Measurements from ENCODE around the gene E2F2.

E2F2 gene, protein sequence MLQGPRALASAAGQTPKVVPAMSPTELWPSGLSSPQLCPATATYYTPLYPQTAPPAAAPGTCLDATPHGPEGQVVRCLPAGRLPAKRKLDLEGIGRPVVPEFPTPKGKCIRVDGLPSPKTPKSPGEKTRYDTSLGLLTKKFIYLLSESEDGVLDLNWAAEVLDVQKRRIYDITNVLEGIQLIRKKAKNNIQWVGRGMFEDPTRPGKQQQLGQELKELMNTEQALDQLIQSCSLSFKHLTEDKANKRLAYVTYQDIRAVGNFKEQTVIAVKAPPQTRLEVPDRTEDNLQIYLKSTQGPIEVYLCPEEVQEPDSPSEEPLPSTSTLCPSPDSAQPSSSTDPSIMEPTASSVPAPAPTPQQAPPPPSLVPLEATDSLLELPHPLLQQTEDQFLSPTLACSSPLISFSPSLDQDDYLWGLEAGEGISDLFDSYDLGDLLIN

DNA sequence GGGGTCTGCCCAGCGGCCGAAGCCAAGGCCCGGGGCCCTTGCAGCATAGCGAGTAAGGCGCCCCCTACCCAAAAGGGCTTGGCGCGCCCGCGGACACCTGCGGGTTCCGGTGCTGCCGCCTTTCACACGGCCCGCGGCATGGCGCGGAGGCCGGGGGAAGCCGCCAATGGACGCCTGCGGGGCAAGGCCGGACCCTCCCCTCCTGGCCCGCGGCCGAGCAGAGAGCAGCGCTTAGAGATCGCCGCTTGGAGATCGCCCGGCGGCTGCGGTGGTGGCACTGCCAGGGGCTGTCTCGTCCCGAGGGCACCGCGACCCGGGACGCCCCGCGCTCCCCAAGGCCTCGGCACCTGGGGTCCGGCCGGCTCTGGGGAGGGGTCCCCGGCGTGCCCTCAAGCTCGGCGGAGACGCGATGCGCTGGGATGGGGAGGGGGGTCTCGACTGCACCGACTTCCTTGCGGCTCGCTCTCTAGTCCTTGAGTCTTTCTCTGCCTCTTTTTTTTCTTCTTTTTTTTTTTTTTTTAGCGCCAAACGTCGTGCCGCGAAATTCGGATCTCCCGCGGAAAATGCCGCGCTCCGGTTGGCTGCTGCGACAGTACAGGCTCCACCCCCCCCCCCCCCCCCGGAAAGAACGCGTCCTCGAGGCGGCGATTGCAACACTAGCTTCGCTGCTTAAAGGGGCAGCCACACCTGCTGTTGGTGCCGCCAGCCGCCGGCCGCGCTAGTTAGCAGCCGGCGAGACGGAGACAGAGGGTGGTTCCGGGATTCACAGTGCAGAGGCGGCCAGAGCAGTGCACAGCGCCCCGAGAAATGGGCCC lies at the start of gene E2F2:
E2F2 (minus strand) TSS at position 487 of the 815 bp plus-strand sequence; CDS start at position 47, 440 bp downstream.
- no peak for FAIRE-seq

DNA sequence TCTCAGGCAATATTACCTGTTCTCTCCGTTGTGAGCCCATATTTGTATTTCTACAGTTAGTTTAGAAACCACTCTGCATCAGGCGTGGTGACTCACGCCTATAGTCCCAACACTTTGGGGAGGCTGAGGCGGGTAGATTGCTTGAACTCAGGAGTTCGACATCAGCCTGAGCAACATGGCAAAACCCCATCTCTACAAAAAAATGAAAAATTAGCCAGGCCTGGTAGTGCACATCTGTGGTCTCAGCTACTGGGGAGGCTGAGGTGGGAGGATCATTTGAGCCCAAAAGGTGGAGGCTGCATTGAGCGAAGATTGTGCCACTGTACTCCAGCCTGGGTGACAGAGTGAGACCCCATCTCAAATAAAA lies 47.9 kb upstream of the E2F2 start:
- no peak for FAIRE-seq

DNA sequence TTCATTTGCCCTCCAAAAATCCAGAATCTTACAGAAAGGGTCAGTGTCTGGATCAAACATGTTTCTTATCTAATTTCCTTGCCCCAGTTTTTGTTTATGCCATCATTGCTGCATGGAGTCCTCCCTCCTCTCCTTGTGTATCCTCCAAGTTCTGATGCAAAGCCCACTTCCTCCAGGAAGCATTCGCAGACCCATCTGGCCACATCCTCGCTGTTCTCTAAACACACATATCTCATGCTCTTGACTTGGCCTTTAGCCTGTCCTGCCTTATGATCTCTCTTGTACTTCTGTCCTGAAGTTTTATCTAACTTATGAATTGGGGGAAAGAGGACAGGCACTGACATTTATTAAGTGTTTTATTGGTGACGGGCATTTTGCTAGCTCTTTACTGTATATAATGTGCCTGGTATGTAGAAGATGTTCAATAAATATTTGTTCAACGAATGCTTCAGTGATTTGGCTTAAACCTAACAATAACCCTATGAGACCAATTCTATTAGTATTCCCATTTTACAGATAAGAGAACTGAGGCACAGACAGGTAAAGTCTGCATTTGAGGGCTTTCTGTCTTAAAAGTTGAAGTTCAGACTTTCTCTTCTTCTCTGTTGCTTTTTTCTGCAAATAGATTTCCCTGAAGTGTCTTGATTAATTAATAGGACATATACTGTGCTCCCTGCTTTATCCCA lies 47.4 kb upstream of the E2F2 start:
- FAIRE-seq: no peak

DNA sequence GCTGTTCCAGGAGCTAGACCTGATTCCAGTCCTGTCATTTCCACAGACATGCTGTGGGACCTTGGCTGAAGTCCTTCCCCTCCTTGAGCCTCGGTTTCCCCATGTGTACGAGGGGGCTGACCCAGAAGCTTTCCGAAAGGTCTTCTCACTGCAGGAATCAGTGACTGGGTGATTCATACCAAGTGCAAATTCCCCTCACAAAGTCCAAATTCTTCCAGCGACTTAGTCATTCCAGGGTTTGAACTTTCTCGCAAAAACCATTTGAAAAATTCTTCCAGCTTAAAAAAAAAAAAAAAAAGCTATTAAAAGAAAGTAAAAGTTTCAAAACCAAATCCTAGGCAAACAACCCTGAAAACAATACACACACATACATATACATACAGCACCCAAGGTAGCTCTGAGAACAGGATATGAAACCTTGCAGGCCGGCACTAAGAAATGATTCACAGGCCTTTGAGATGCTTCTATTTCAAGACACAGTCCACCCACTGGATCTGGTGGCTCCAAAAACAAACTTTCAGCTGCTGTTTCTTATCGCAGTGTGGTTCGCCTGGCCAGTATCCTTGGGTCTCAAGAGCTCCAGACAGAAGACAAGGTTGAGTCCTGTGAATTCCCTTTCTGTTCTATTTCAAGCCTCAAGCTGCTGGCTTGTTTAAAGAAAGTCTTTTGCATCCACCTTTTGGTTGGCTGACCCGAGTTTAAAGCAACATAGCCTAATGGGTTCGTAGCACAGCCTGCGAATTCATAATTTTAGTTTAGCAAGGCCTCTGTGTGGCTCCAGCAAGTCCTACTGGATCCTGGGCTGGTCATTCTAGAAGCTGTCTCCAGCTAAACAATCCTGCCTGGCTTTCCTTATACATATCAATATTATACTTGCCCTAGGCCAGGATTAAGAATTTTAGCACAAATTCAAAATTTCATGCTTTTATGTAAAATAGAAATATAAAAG lies 46.3 kb upstream of the E2F2 start:
- FAIRE-seq: no peak

DNA sequence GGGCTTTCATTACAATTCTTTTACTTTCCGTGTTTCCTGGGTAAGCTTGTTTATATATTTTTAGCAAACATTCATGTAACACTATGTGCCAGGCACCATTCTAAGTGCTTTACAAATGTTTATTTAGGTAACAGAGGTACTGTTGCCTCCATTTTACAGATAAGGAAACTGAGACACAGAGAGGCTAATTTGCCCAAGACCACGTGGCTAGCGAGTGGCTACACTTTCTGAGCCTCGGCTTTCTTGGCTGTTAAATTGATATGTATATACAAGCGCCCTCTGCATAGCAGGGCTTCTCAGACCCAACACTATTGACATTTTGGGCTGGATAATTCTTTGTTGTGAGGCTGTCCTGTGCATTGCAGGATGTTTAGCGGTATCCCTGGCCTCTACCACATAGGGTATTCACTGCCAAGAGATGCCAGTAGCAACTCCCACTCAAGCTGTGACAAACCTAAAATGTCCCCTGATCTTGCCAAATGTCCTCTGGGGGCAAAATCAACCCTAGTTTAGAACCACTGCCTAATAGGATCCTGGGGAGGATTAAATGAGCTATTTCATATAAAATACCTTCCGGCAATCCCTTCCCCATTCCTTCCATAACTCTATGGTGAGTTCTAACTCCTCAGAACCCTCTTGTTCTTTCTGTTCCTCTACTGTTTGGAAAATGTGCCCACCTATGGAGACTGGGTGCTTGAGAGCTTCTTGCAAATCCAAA lies 45.5 kb upstream of the E2F2 start:
- no peak for FAIRE-seq

DNA sequence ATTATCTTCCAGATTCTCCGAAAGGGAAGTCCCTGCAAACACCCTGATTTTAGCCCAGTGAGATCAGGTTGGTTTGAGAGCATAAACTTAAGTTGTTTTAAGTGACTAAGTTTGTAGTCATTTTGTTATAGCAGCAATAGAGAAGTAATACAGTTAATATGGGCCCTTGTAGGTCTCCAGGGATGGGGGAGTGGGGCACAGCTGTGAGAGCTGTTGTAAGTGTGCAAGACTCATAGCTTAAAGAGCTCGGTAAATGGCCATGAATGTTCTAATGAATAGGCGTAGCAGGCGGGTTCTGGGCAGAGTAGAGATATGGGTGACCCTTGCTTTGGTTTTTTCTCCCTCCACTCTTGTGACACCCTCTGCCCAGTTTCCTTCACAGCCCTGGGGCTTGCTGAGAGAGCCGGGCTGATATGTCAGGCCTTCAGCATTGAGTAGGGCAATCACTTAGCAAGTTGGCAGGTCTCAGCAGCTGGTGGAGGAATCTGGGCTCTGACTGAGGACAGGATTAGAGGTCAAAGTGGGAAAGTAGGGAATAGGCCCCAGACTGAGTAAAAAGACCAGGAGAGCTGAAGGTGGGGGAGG lies 44.3 kb upstream of the E2F2 start:
- FAIRE-seq: no peak

DNA sequence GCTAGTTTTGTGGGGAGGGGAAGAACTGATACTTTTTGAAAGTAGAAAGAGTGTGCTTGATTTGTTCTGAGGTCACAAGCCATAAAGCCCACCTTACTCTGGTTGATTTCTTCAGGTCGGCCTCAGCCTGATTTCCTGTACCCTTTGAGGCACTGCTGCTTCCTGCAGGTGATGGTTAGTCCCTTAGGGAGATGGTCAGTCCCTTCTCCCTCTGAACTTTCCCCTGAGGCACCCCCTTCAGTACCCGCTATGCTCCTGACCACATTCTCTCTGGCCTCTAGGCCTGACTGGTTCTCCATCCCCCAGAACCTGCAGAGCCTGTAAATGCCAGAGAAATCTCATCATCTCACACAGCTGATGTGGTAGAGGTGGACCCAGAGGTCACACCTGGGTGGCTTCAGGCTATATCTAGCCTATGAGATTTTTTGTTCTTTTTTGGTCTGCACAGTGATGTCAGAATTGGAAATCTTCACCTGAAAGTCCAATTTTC lies 43.3 kb upstream of the E2F2 start:
- no peak for FAIRE-seq

DNA sequence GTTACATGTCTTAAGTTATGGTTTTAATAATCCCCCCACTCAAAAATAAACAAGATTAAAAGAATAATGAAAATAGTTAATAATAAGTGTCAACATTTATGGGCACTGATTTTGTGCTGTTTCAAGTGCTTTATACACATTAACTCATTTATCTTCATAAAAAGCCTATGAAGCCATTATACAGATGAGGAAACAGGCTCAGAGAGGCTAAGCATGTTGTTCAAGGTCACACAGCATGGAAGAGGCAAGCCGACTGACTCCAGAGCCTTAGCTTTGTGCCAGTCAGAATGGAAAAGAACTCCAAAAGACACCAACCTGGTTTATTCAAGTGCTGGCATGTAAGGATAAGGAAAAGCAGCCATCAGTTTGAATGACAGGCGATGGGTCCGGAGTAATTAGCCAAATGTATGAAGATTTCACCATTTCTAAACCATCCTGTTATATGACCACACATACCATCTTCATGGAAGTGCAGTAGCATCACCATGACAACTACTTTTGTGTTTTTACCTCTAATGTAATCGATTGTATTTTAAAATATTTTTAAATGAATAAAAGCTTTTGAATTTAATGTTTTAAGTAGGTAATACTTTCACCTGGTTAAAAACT lies 42.6 kb upstream of the E2F2 start:
- FAIRE-seq: no peak

DNA sequence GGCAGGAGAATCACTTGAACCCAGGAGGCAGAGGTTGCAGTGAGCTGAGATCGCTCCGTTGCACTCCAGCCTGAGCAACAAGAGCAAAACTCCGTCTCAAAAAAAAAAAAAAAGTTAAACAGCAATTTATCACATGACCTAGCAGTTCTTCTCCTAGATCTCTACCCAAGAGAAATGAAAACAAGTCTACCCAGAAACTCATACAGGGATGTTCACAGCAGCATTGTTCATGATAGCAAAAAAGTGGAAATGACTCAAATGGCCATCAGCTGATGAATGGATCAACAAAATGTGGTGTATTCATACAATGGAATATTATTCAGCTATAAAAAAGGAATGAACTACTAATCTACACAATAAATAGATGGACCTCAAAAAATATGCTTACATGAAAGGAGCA lies 40.4 kb upstream of the E2F2 start:
- no peak for FAIRE-seq

DNA sequence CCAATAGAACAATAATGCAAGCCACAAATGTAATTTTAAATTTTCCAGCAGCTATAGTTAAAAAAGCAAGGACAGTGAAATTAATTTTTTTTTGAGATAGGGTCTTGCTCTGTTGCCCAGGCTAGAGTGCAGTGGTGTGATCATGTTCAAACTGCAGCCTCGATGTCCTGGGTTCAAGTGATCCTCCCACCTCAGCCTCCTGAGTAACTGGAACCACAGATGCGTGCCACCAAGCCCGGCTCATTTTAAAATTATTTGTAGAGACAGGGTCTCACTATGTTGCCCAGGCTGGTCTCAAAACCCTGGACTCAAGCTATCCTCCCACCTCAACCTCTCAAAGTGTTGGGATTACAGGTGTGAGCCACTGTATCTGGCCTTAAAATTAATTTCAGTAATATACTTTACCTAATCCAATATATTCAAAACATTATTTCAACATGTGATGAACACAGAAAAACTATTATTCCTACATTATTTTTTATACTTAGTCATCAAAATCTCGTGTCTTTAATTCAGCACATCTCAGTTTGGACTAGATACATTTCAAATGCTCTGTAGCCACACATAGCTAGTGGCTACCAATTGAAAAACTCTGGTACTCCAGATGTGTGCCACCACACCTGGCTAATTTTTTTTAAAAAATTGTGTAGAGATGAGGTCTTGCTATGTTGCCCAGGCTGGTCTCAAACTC lies 39.1 kb upstream of the E2F2 start:
- FAIRE-seq: no peak

DNA sequence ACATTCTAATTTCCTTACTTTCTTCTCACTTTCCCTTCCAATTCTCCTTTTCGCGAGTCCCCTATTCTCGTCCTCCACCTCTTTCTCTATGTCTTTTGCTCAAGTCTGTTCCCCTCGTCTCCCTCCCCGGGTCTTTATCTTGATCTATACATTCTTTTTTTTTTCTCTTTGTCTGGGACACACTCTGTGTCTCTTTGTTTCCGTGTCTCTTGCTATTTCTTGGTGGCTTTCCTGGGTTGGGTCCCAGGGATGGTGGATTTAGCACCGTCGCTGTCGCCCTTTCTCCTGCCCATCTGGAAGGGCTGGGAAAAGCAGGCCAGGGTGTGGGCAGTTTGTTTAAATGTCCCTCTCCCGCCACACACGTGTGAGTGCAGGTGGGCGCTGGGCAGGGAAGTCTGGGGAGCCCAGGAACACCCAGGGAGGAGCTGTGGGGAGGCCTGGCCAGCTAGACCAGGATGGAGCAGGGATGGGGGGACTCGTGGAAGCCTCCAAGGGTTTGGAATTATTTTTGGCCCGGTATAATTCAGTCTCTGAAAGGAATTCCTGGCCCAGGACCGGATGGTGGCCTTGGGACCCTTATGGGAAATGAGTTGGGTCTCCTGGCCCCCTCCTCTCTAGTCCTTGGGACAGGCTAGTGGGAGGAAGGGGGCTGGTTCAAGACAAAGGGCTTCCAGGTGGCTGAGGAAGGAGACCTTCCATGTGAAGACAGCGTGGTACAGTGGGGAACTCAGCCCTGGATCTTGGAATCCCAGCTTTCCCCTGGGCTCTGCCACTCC lies 37.8 kb upstream of the E2F2 start:
- FAIRE-seq: no peak

DNA sequence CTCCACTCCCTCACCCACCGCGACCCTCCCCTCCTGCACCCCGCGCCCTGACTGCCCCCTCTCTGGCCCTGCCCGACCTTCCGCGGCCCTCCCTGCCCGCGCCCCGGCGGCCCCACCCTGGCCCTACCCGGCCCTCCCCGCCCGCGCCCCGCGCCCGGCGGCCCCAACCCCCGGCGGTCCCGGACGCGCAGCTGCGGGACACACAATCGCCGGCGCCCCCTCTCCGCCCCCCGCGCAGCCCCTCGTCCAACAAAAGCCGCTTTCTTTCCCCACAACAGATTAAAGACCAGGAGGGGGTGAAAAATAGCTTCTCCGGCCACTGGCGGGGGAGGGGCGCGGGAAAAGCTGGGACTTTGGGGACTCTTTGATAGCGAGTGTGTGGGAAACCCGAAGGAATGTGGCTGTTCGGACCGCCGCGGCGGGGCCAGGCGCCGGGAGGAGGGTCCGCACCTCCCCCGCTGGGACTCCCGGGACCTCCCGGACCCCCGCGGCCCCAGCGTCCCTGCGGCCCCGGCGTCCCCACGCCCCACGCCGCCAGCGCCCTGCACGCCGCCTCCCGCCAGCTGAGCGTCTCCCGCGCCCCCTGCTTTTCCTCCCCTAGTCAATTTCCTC lies 37.1 kb upstream of the E2F2 start:
- no peak for FAIRE-seq

DNA sequence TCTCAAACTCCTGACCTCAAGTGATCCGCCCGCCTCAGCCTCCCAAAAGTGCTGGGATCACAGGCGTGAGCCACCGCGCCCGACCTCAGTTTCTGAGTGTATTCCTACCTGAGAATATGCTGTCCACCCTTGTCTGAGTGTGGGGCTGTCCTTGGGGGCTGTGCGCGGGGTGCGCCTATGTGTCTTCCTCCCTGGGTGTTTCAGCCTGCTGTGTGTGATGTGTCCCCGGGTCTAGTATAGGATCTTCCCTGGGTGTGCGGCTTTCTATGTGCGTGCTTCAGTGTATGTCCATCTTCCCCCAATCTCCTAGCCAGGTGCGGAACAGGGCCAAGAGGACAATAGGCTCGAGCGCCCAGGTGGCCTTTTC lies 36.6 kb upstream of the E2F2 start:
- no peak for FAIRE-seq

DNA sequence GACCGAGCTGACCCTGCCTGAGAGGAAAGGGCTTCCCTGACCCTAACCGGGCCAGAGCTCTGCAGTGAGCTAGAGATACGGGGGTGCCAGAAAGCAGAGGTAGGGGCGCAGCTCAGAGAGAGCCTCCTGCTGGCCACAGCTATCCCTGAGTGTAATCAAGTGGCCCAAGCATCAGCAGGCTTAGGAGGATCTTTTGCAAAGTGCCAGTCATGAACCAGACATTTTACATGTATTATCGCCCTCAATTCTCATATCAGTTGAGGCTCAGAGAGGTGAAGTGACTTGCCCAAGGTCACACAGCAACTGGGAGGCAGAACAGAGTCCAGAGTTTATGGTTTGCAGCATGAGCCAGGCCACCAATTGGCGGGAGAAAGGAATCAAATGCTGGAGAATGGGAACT lies 35.3 kb upstream of the E2F2 start:
- FAIRE-seq: no peak

DNA sequence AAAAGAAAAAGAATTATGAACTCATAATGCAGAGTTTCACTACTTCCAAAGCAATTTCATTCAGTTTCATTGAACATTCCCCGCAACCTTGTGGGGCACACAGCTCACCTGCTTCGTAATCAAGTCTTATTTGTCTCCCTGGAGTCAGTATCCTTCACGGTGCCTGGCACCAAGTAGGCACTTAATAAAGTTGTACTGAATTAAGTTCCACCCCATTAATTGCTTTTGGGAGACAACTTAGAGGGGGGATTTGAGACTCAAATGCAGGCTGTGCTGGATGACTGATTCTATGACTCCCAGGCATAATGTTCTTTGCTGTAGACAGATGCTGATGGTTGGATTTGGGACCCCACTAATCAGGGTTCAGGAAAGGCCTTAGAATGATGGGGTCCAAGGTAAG lies 34.7 kb upstream of the E2F2 start:
- FAIRE-seq: no peak

DNA sequence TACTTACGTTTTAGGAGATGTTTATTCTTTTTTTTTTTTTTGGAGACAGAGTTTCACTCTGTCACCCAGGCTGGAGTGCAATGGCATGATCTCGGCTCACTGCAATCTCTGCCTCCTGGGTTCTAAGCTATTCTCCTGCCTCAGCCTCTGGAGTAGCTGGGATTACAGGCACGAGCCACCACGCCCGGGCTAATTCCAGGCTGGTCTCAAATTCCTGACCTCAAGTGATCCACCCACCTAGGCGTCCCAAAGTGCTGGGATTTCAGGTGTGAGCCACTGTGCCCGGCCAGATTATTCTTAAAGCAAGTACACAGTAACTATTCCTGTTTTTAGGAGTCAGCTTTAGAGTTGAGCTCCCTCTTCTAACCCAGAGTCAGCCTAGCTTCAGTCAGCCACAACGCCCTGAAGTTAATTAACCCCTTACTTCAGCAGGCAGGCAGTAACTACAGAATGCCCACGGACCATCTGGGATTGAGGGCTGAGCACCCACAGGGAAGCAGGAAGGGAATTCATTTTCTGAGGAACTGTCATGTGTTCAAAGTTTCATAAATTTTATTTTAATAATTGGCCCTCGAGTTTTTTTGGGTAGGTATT lies 33.6 kb upstream of the E2F2 start:
- no peak for FAIRE-seq

DNA sequence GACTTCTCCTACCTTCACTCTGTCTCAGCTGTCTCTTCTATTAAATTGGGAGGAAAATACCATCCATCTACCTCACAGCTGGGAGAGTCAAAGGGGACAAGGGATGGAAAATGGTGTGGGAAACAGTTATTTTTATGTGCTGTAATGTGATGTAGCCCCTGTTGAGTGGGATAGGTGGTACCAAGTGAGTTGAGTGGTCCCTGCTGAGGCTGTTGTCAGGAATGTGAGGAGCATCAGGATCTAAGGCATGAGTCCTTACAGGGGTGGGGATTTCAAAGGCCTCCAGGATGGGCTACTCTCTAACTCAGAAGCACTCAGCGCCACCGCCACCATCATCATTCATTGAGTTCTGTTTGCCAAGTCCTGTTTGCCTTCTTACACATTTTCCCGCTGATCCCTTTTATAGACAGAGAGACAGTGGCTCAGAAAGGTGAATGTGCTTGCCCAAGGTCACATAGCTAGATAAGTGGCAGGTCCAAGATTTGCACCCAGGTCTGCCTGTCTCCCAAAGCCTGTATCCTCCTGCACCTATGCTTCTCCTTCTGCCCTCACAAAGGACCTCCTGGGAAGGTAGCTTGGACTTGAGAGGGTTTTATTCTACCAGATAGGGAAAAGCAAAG lies 32.8 kb upstream of the E2F2 start:
- no peak for FAIRE-seq

DNA sequence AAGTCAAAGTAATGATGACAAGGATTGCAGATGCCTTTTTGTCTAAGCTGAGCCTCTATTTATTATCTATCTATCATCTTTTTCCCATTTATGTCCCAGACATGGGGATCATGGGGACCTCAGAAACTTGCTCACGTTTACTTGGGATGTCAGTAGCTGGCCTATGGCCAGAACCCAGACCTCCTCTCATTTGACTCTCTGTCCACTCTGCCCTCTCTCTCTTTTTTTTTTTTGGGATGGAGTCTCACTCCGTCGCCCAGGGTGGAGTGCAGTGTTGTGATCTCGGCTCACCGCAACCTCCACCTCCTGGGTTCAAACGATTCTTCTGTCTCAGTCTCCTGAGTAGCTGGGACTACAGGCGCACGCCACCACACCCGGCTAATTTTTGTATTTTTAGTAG lies 32.0 kb upstream of the E2F2 start:
- no peak for FAIRE-seq
